Glutamatergic neuron (in vitro differentiated cells): Measurements from ENCODE around the gene FAM20C. TPM values are rescaled to one million over a fixed set of nuclear protein-coding genes. Genes with fewer than 3 reads are reported as not detected.

Experiments used
- DNase-seq: peaks from one replicate; pipeline ENCODE4 v3.0.0; 2022
- H3K27ac Mint-ChIP-seq: one replicate; pipeline ENCODE4 v1.8.0; 2020; ENCODE audit warnings: mild to moderate bottlenecking, mixed read lengths, inconsistent platforms; ENCODE audit not compliant: unreplicated experiment
- H3K27me3 Mint-ChIP-seq: one replicate; pipeline ENCODE4 v1.8.0; 2020; ENCODE audit warnings: mild to moderate bottlenecking, moderate library complexity, mixed read lengths, inconsistent platforms; ENCODE audit not compliant: unreplicated experiment
- H3K36me3 Mint-ChIP-seq: one replicate; pipeline ENCODE4 v1.8.0; 2020; ENCODE audit warnings: mild to moderate bottlenecking, mixed read lengths, inconsistent platforms; ENCODE audit not compliant: unreplicated experiment
- H3K4me1 Mint-ChIP-seq: one replicate; pipeline ENCODE4 v1.8.0; 2020; ENCODE audit warnings: mild to moderate bottlenecking, low read depth, mixed read lengths, inconsistent platforms; ENCODE audit not compliant: unreplicated experiment
- H3K4me3 Mint-ChIP-seq: one replicate; pipeline ENCODE4 v1.8.0; 2020; ENCODE audit warnings: mild to moderate bottlenecking, mixed read lengths, inconsistent platforms; ENCODE audit not compliant: unreplicated experiment
- H3K9me3 Mint-ChIP-seq: one replicate; pipeline ENCODE4 v1.8.0; 2020; ENCODE audit warnings: mild to moderate bottlenecking, moderate library complexity, mixed read lengths, inconsistent platforms; ENCODE audit not compliant: unreplicated experiment
- CTCF ChIP-seq: fragments of 200-600 bp; sonication (generic); IDR thresholded peaks from one replicate; pipeline ENCODE4 v1.5.0; 2021; ENCODE audit not compliant: partially characterized antibody, unreplicated experiment
- total RNA-seq: library from RNA; stranded (reverse); fragmentation: NEBNext Ultra II Directional; extraction: Animal tissue kit (Norgen Biotek cat#: 25700); gene quantifications from one replicate; pipeline ENCODE4 v1.2.1, GENCODE V29; 2021; ENCODE audit not compliant: unreplicated experiment

The FAM20C gene
- total RNA-seq, 1 donor from 2014 or later, result 199 TPM

- Mint-ChIP-seq H3K9me3 (peaks cover 11% of the 10 kb centered on the region), H3K27ac (no peak overlapping the region), H3K36me3 (no peaks in the 10 kb centered on the region), H3K27me3 (peaks cover 18% of the 10 kb centered on the region), H3K4me1 (peaks cover 18% of the 10 kb centered on the region), H3K4me3 (no peak overlapping the region)
- TF ChIP-seq CTCF, result no peak
- DNase-seq, result no peak
Measured at GRCh38 chr7:159370-160270, 32.8 kb upstream of the FAM20C start.

GRCh38 chr7:160958-161725, 31.2 kb upstream of the FAM20C start:
- H3K9me3 Mint-ChIP-seq, result peaks cover 10% of the 10 kb centered on the region
- DNase-seq, result no peak
- no peak overlapping the region for H3K4me3 Mint-ChIP-seq
- no peaks in the 10 kb centered on the region for H3K36me3 Mint-ChIP-seq
- H3K27ac Mint-ChIP-seq, result no peak overlapping the region
- H3K27me3 Mint-ChIP-seq, result peaks cover 18% of the 10 kb centered on the region
- no peak for TF ChIP-seq CTCF
- peaks cover 12% of the 10 kb centered on the region for H3K4me1 Mint-ChIP-seq

- Mint-ChIP-seq H3K27ac (no peak overlapping the region), H3K4me3 (no peak overlapping the region), H3K36me3 (no peaks in the 10 kb centered on the region), H3K9me3 (peaks cover 12% of the 10 kb centered on the region), H3K27me3 (peaks cover 18% of the 10 kb centered on the region), H3K4me1 (peaks cover 11% of the 10 kb centered on the region)
- DNase-seq, result no peak
- TF ChIP-seq CTCF, result no peak
Measured at GRCh38 chr7:162632-163297, 29.6 kb upstream of the FAM20C start.

- Mint-ChIP-seq H3K27ac (no peak overlapping the region), H3K36me3 (no peaks in the 10 kb centered on the region), H3K4me3 (no peak overlapping the region), H3K27me3 (peaks cover 16% of the 10 kb centered on the region), H3K4me1 (peaks cover 5% of the 10 kb centered on the region), H3K9me3 (peaks cover 9% of the 10 kb centered on the region)
- TF ChIP-seq CTCF, result no peak
- DNase-seq, result peak; percentile 12
Measured at GRCh38 chr7:163298-163695, 29.1 kb upstream of the FAM20C start.
